H1 (cell line): ENCODE data around the gene RNPEPL1. TPM values are rescaled to one million over a fixed set of nuclear protein-coding genes. Genes with fewer than 3 reads are reported as not detected.

Experiments used
- CTCF ChIA-PET: fragments of 300-600 bp; sonication (Branson Sonifier 250); formaldehyde crosslinking; loops from one replicate; lab custom pipeline; 2021; ENCODE audit not compliant: partially characterized antibody; lab: Charles Lee
- POLR2A ChIA-PET: fragments of 300-600 bp; sonication (Branson Sonifier 250); formaldehyde crosslinking; loops from one replicate; lab custom pipeline; 2021; ENCODE audit warnings: inconsistent platforms; ENCODE audit not compliant: partially characterized antibody; lab: Charles Lee
- DNase-seq, 2 experiments: peaks; one replicate each; pipeline versions ENCODE4 v3.0.0 to v3.0.0-alpha.2; 2010 to 2022; ENCODE audit warnings: low spot score in 2 of 2, low read depth in 1 of 2, mixed read lengths in 1 of 2
- FAIRE-seq: peaks from 2 replicates; lab custom pipeline; 2011; peaks lifted over from hg19 to GRCh38; lab: Jason Lieb, UNC
- H2AFZ ChIP-seq: 2 replicates; pipeline ENCODE4 v1.8.1; 2012; ENCODE audit warnings: low read length, inconsistent platforms
- H2AK5ac ChIP-seq: 2 replicates; pipeline ENCODE4 v1.6.1; 2013; ENCODE audit warnings: low read depth, low read length
- H2BK120ac ChIP-seq: replicated peaks from 2 replicates; pipeline ENCODE3; 2013; ENCODE audit warnings: low read depth, low read length, inconsistent platforms
- H2BK12ac ChIP-seq: 2 replicates; pipeline ENCODE4 v1.6.1; 2013; ENCODE audit warnings: low read depth, low read length
- H2BK15ac ChIP-seq: 2 replicates; pipeline ENCODE4 v1.6.1; 2013; ENCODE audit warnings: low read length
- H2BK20ac ChIP-seq: 2 replicates; pipeline ENCODE4 v1.6.1; 2013; ENCODE audit warnings: low read length
- H2BK5ac ChIP-seq: 2 replicates; pipeline ENCODE4 v1.6.1; 2013; ENCODE audit warnings: low read depth, low read length
- H3K14ac ChIP-seq: 2 replicates; pipeline ENCODE4 v1.6.1; 2013; ENCODE audit warnings: inconsistent platforms; ENCODE audit not compliant: insufficient read length
- H3K18ac ChIP-seq: 2 replicates; pipeline ENCODE4 v1.6.1; 2013; ENCODE audit warnings: low read length; ENCODE audit errors: extremely low read depth
- H3K23ac ChIP-seq: 2 replicates; pipeline ENCODE4 v1.6.1; 2013; ENCODE audit warnings: inconsistent platforms; ENCODE audit not compliant: insufficient read length
- H3K23me2 ChIP-seq: 2 replicates; pipeline ENCODE4 v1.6.1; 2013; ENCODE audit warnings: low read depth, low read length
- H3K27ac ChIP-seq: 2 replicates; pipeline ENCODE4 v1.6.1; 2011; ENCODE audit warnings: low read depth, low read length, inconsistent platforms
- H3K27me3 ChIP-seq, 4 experiments: replicated peaks in 1 of 4; 1 replicate in 1 of 4; 2 replicates in 3 of 4; pipeline versions ENCODE4 v1.6.1 to v1.8.1; 2011 to 2013; ENCODE audit warnings: low read length in 3 of 4, mild to moderate bottlenecking in 3 of 4, inconsistent platforms in 2 of 4, mixed read lengths in 2 of 4, moderate library complexity in 1 of 4; ENCODE audit not compliant: control insufficient read depth in 3 of 4, insufficient read depth in 3 of 4; ENCODE audit errors: extremely low read depth in 1 of 4
- H3K36me3 ChIP-seq, 4 experiments: 2 replicates each; pipeline versions ENCODE4 v1.6.1 to v1.8.1; 2011 to 2013; ENCODE audit warnings: mild to moderate bottlenecking in 4 of 4, low read length in 3 of 4, moderate library complexity in 2 of 4, control low read depth in 1 of 4, inconsistent platforms in 1 of 4; ENCODE audit not compliant: insufficient read depth in 4 of 4, control insufficient read depth in 2 of 4
- H3K4ac ChIP-seq: replicated peaks from 2 replicates; pipeline ENCODE3; 2013; ENCODE audit warnings: low read length, low read depth, mixed read lengths, inconsistent platforms; ENCODE audit not compliant: insufficient read length
- H3K4me1 ChIP-seq, 4 experiments: replicated peaks in 1 of 4; 1 replicate in 1 of 4; 2 replicates in 3 of 4; pipeline versions ENCODE4 v1.6.1 to v1.8.1; 2011 to 2013; ENCODE audit warnings: low read length in 3 of 4, inconsistent platforms in 2 of 4, mixed read lengths in 1 of 4; ENCODE audit not compliant: insufficient read depth in 4 of 4, control insufficient read depth in 3 of 4
- H3K4me2 ChIP-seq, 2 experiments: 2 replicates each; pipeline versions ENCODE4 v1.6.1 to v1.8.1; 2011 to 2013; ENCODE audit warnings: low read depth in 2 of 2, low read length in 2 of 2, control low read depth in 1 of 2, inconsistent platforms in 1 of 2, mild to moderate bottlenecking in 1 of 2; ENCODE audit not compliant: insufficient read depth in 1 of 2
- H3K4me3 ChIP-seq, 4 experiments: fragments of 200-600, 300-600 bp in 1 of 4; sonication (generic), shearing (Covaris generic), sonication (Bioruptor Twin) in 1 of 4; 2 replicates each; pipeline versions ENCODE4 v1.5.1 to v1.8.1; 2011 to 2016; ENCODE audit warnings: low read length in 4 of 4, low read depth in 3 of 4, control low read depth in 2 of 4, inconsistent platforms in 2 of 4, mild to moderate bottlenecking in 2 of 4, mixed read lengths in 1 of 4, moderate library complexity in 1 of 4; ENCODE audit not compliant: insufficient read depth in 2 of 4; ENCODE audit errors: extremely low read depth in 1 of 4
- H3K56ac ChIP-seq: replicated peaks from 2 replicates; pipeline ENCODE3; 2013; ENCODE audit warnings: low read depth, mild to moderate bottlenecking, mixed read lengths, low read length, inconsistent platforms; ENCODE audit not compliant: insufficient read length
- H3K79me1 ChIP-seq: 2 replicates; pipeline ENCODE4 v1.6.1; 2013; ENCODE audit warnings: low read depth, low read length, control low read depth
- H3K79me2 ChIP-seq, 2 experiments: 2 replicates each; pipeline versions ENCODE4 v1.6.1 to v1.8.1; 2012 to 2013; ENCODE audit warnings: low read length in 2 of 2, mild to moderate bottlenecking in 2 of 2, inconsistent platforms in 1 of 2; ENCODE audit not compliant: insufficient read depth in 2 of 2, control insufficient read depth in 1 of 2
- H3K9ac ChIP-seq, 4 experiments: replicated peaks in 1 of 4; 1 replicate in 1 of 4; 2 replicates in 3 of 4; pipeline versions ENCODE4 v1.6.1 to v1.8.1; 2011 to 2013; ENCODE audit warnings: low read depth in 3 of 4, low read length in 3 of 4, control low read depth in 2 of 4, mild to moderate bottlenecking in 2 of 4, moderate library complexity in 2 of 4, inconsistent platforms in 1 of 4; ENCODE audit errors: extremely low read depth in 1 of 4
- H3K9me3 ChIP-seq, 2 experiments: 2 replicates each; pipeline versions ENCODE4 v1.6.1 to v1.8.1; 2012 to 2013; ENCODE audit warnings: mild to moderate bottlenecking in 2 of 2, moderate library complexity in 2 of 2, control low read depth in 1 of 2, inconsistent platforms in 1 of 2, low read depth in 1 of 2, low read length in 1 of 2, mixed read lengths in 1 of 2; ENCODE audit not compliant: insufficient read depth in 2 of 2
- H4K20me1 ChIP-seq, 2 experiments: replicated peaks in 1 of 2; 2 replicates each; pipeline versions ENCODE3 to v1.8.1; 2011 to 2013; ENCODE audit warnings: inconsistent platforms in 2 of 2, low read length in 2 of 2, mild to moderate bottlenecking in 1 of 2; ENCODE audit not compliant: insufficient read depth in 2 of 2, control insufficient read depth in 1 of 2
- H4K5ac ChIP-seq: 2 replicates; pipeline ENCODE4 v1.6.1; 2013; ENCODE audit warnings: low read length, low read depth, mixed read lengths, inconsistent platforms; ENCODE audit not compliant: insufficient read length
- H4K8ac ChIP-seq: 2 replicates; pipeline ENCODE4 v1.8.0; 2013; ENCODE audit warnings: mild to moderate bottlenecking, moderate library complexity, low read length, inconsistent platforms; ENCODE audit not compliant: insufficient read depth; ENCODE audit errors: extremely low read depth
- H4K91ac ChIP-seq: replicated peaks from 2 replicates; pipeline ENCODE3; 2013; ENCODE audit warnings: low read length, mixed read lengths, inconsistent platforms; ENCODE audit not compliant: insufficient read length
- RBBP5 ChIP-seq: IDR thresholded peaks from 2 replicates; pipeline ENCODE4 v1.7.1; 2012; ENCODE audit warnings: low read depth, mild to moderate bottlenecking, inconsistent platforms, low read length, moderate library complexity, borderline replicate concordance
- RXRA ChIP-seq: IDR thresholded peaks from 2 replicates; pipeline ENCODE4 v1.6.1; 2011; ENCODE audit warnings: low read depth, mild to moderate bottlenecking, low read length, moderate library complexity; ENCODE audit not compliant: insufficient read depth
- SP2 ChIP-seq: IDR thresholded peaks from 2 replicates; pipeline ENCODE4 v1.6.1; 2012; ENCODE audit warnings: mild to moderate bottlenecking, low read length, inconsistent platforms
- SRF ChIP-seq: IDR thresholded peaks from 2 replicates; pipeline ENCODE4 v1.6.1; 2011; ENCODE audit warnings: mild to moderate bottlenecking, low read depth, low read length, moderate library complexity
- WGBS, 2 experiments: shearing (Covaris generic) in 1 of 2; methylation state at CpG; one replicate each; pipeline versions ENCODE4 v1.1.6 to v1.1.7; 2013 to 2015; ENCODE audit warnings: low lambda C conversion rate in 2 of 2, mixed read lengths in 2 of 2, inconsistent platforms in 1 of 2, low coverage in 1 of 2, missing lambda C conversion rate in 1 of 2; ENCODE audit not compliant: insufficient replicate concordance in 2 of 2, insufficient coverage in 1 of 2, insufficient read length in 1 of 2; ENCODE audit errors: extremely low coverage in 1 of 2, missing lambda C conversion rate in 1 of 2; 5-methylcytosine and 5-hydroxymethylcytosine counted together
- polyA plus RNA-seq, 7 experiments: library from polyadenylated mRNA; depleted of rRNA in 3 of 7; stranded (reverse) in 5 of 7; unstranded in 2 of 7; fragments of >200 nt in 5 of 7; fragments of 200-250 nt in 2 of 7; gene quantifications; 1 replicate in 5 of 7; 2 replicates in 1 of 7; 4 replicates in 1 of 7; pipeline versions ENCODE4 v1.2.1 to v1.2.3, GENCODE V29; 2011 to 2013; ENCODE audit warnings: missing spikeins in 2 of 7, mixed read lengths in 2 of 7
- total RNA-seq: library from RNA; stranded (reverse); fragmentation: NEBNext Ultra II Directional; extraction: Animal tissue kit (Norgen Biotek cat#: 25700); gene quantifications from 2 replicates; pipeline ENCODE4 v1.2.1, GENCODE V29; 2021
- TF ChIP-seq, protein P1 (sequence below): IDR thresholded peaks from 2 replicates; pipeline ENCODE4 v1.6.1; 2011; ENCODE audit warnings: low read depth, mild to moderate bottlenecking, low read length; ENCODE audit not compliant: insufficient read depth
- TF ChIP-seq, protein P2 (sequence below), 3 experiments: IDR thresholded peaks; 1 replicate in 2 of 3; 2 replicates in 1 of 3; pipeline versions ENCODE4 v1.5.1 to v1.6.1; 2011; ENCODE audit warnings: low read length in 3 of 3, mild to moderate bottlenecking in 3 of 3, inconsistent platforms in 2 of 3, low read depth in 1 of 3, moderate library complexity in 1 of 3; ENCODE audit not compliant: insufficient read depth in 1 of 3; ENCODE audit errors: control extremely low read depth in 1 of 3

The RNPEPL1 gene
- total and polyA plus RNA-seq, 2 of the 8 experiments (the other 6 are each of a cell fraction or from before 2014, with no cell fraction given) = 9.0 to 11.3 TPM

DNA sequence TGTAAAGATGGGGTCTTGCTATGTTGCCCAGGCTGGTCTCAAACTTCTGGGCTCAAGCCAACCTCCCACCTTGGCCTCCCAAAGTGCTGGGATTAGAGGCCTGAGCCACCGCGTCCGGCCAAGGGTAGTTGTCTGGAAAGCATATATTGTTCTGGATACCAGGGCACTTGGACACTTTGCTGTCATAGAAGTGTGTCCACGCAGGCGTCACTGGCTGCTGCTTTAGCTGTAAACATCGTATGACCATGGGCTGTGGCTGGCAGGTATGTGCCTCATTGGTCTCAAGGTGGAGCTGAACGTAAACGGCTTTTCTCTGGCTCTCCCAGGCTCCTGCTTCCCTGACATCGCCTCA, 53.8 kb downstream of the RNPEPL1 start:
- CTCF ChIA-PET = interaction anchor here (1.2 to 1.7 kb wide), 7 partner anchors 10 to 61 kb away, joined by 3 to 4 read pairs (median 3); no protein-coding TSS in a partner anchor
- 76% methylated on average over 9 of the region's 9 CpGs; no CpG with 5 or more reads in 1 of the 2 experiments for WGBS, 2 experiments

More for the DNA sequence above, 53.8 kb downstream of the RNPEPL1 start:
- POLR2A ChIA-PET = interaction anchor here (1.6 kb wide), 1 partner anchor 35 kb away, joined by 4 read pairs; the partner anchor contains the start of gene CAPN10
- no peak for FAIRE-seq
- Histone ChIP-seq H3K27ac (no peak overlapping the region), H3K4me3 (no peak overlapping the region), H2BK120ac (no peak overlapping the region), H3K18ac (no peak overlapping the region), H2BK12ac (no peak overlapping the region), H4K91ac (no peak overlapping the region), H4K20me1 (no peaks in the 10 kb centered on the region), H2AFZ (no peak overlapping the region), H2AK5ac (0 out of 2 replicates have a peak overlapping the region, but pooled peaks have one; percentile 28), H3K23me2 (no peaks in the 10 kb centered on the region), H3K9ac (no peak overlapping the region), H3K27me3 (no peaks in the 10 kb centered on the region), H2BK15ac (no peak overlapping the region), H4K5ac (no peak overlapping the region), H3K4ac (no peak overlapping the region), H3K4me1 (peaks cover 0 to 6% (median 1%) of the 10 kb centered on the region in 4 experiments; a peak in 3 of 7 replicates), H3K9me3 (peaks cover 16% of the 10 kb centered on the region in 2 experiments; a peak in 3 of 4 replicates), H3K79me1 (no peaks in the 10 kb centered on the region), H3K4me2 (no peak overlapping the region), H2BK20ac (no peak overlapping the region)
- DNase-seq = no peak
- TF ChIP-seq, protein P1, sequence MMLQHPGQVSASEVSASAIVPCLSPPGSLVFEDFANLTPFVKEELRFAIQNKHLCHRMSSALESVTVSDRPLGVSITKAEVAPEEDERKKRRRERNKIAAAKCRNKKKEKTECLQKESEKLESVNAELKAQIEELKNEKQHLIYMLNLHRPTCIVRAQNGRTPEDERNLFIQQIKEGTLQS = no peak
- TF ChIP-seq RBBP5 (no peak), SP2 (no peak), RXRA (no peak), SRF (no peak)
- TF ChIP-seq, protein P2, sequence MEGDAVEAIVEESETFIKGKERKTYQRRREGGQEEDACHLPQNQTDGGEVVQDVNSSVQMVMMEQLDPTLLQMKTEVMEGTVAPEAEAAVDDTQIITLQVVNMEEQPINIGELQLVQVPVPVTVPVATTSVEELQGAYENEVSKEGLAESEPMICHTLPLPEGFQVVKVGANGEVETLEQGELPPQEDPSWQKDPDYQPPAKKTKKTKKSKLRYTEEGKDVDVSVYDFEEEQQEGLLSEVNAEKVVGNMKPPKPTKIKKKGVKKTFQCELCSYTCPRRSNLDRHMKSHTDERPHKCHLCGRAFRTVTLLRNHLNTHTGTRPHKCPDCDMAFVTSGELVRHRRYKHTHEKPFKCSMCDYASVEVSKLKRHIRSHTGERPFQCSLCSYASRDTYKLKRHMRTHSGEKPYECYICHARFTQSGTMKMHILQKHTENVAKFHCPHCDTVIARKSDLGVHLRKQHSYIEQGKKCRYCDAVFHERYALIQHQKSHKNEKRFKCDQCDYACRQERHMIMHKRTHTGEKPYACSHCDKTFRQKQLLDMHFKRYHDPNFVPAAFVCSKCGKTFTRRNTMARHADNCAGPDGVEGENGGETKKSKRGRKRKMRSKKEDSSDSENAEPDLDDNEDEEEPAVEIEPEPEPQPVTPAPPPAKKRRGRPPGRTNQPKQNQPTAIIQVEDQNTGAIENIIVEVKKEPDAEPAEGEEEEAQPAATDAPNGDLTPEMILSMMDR (IDR thresholded peaks at IDR 0.05; ENCODE audit: control extremely low read depth in 1 of 3, insufficient read depth in 1 of 3, low read depth in 1 of 3, low read length in 3 of 3) = no peak
- TF ChIP-seq, all 59 proteins: peak for 0
- Histone ChIP-seq H3K36me3 (no peaks in the 10 kb centered on the region), H2BK5ac (no peak overlapping the region), H3K14ac (no peak overlapping the region), H4K8ac (no peak overlapping the region), H3K79me2 (no peaks in the 10 kb centered on the region), H3K56ac (no peak overlapping the region), H3K23ac (no peak overlapping the region)
